Natural killer cell treated with Interleukin-12 subunit alpha and Interleukin-12 subunit beta and Interleukin-15 and Interleukin-18, amount 100 ng/mL, for 72 hours (primary cell): Measurements from ENCODE around the gene GOLM1. TPM values are rescaled to one million over a fixed set of nuclear protein-coding genes. Genes with fewer than 3 reads are reported as not detected.

Experiments
- ATAC-seq, 2 donors: fragments of 150-1000 bp; cut with Tn5 transposase in 1 of 2; sonication (Bioruptor Pico), chemical (Tn5 transposase) in 1 of 2; 2 replicates each; pipeline ENCODE4 v1.10.0; 2021
- DNase-seq: peaks from one replicate; pipeline ENCODE4 v3.0.0; 2022; ENCODE audit warnings: low spot score
- H3K27ac Mint-ChIP-seq, 2 donors: 1 replicate in 1 of 2; 2 replicates in 1 of 2; pipeline ENCODE4 v1.8.0; 2022; ENCODE audit warnings: mixed read lengths in 2 of 2, mild to moderate bottlenecking in 1 of 2, moderate library complexity in 1 of 2
- H3K27me3 Mint-ChIP-seq, 2 donors: 1 replicate in 1 of 2; 2 replicates in 1 of 2; pipeline ENCODE4 v1.8.0; 2022; ENCODE audit warnings: mixed read lengths in 2 of 2
- H3K36me3 Mint-ChIP-seq: one replicate; pipeline ENCODE4 v1.8.0; 2022; ENCODE audit warnings: mixed read lengths
- H3K4me1 Mint-ChIP-seq, 2 donors: 1 replicate in 1 of 2; 2 replicates in 1 of 2; pipeline ENCODE4 v1.8.0; 2022; ENCODE audit warnings: low read depth in 2 of 2, mixed read lengths in 2 of 2, mild to moderate bottlenecking in 1 of 2
- H3K4me3 Mint-ChIP-seq: one replicate; pipeline ENCODE4 v1.8.0; 2022; ENCODE audit warnings: mixed read lengths
- H3K9me3 Mint-ChIP-seq: 2 replicates; pipeline ENCODE4 v1.8.0; 2022; ENCODE audit warnings: mixed read lengths
- total RNA-seq, 2 donors: library from RNA; stranded (reverse); gene quantifications; one replicate each; pipeline ENCODE4 v1.2.3, GENCODE V29; 2022

Gene GOLM1
- total RNA-seq, 2 donors from 2014 or later = 3.6 to 20.5 TPM

GRCh38 chr9:86046071-86046636 is 53.2 kb downstream of the GOLM1 start:
- Mint-ChIP-seq H3K27ac (no peak overlapping the region), H3K4me3 (no peak overlapping the region), H3K4me1 (no peaks in the 10 kb centered on the region), H3K9me3 (no peaks in the 10 kb centered on the region), H3K27me3 (peaks cover 0 to 9% of the 10 kb centered on the region in 2 donors), H3K36me3 (no peaks in the 10 kb centered on the region)
- DNase-seq = no peak
- ATAC-seq = no peak

GRCh38 chr9:86045654-86046053 is 53.7 kb downstream of the GOLM1 start:
- ATAC-seq (no peak), DNase-seq (no peak)
- Mint-ChIP-seq H3K9me3 (no peaks in the 10 kb centered on the region), H3K36me3 (no peaks in the 10 kb centered on the region), H3K4me3 (no peak overlapping the region), H3K4me1 (no peaks in the 10 kb centered on the region), H3K27ac (no peak overlapping the region), H3K27me3 (peaks cover 0 to 4% of the 10 kb centered on the region in 2 donors)

GRCh38 chr9:86043999-86044398 is 55.4 kb downstream of the GOLM1 start:
- no peak overlapping the region for H3K27ac Mint-ChIP-seq
- H3K36me3 Mint-ChIP-seq = no peaks in the 10 kb centered on the region
- H3K4me3 Mint-ChIP-seq = no peak overlapping the region
- no peak for DNase-seq
- no peak for ATAC-seq
- no peaks in the 10 kb centered on the region for H3K27me3 Mint-ChIP-seq
- no peaks in the 10 kb centered on the region for H3K4me1 Mint-ChIP-seq
- H3K9me3 Mint-ChIP-seq = no peaks in the 10 kb centered on the region

- Mint-ChIP-seq H3K27ac (no peak overlapping the region), H3K4me3 (no peak overlapping the region), H3K4me1 (no peaks in the 10 kb centered on the region), H3K9me3 (no peaks in the 10 kb centered on the region), H3K36me3 (no peaks in the 10 kb centered on the region), H3K27me3 (no peaks in the 10 kb centered on the region)
- no peak for DNase-seq
- no peak for ATAC-seq
Observed at GRCh38 chr9:86043586-86043985, 55.8 kb downstream of the GOLM1 start.

GRCh38 chr9:86042199-86042978 is 57.0 kb downstream of the GOLM1 start:
- Mint-ChIP-seq H3K4me1 (no peaks in the 10 kb centered on the region), H3K9me3 (no peaks in the 10 kb centered on the region), H3K4me3 (no peak overlapping the region), H3K27me3 (no peaks in the 10 kb centered on the region), H3K36me3 (no peaks in the 10 kb centered on the region), H3K27ac (no peak overlapping the region)
- DNase-seq = no peak
- ATAC-seq = no peak

- ATAC-seq (peak in 1 of 2 donors; percentile 55), DNase-seq (no peak)
- Mint-ChIP-seq H3K27ac (no peak overlapping the region), H3K27me3 (no peaks in the 10 kb centered on the region), H3K4me1 (no peaks in the 10 kb centered on the region), H3K36me3 (no peaks in the 10 kb centered on the region), H3K4me3 (no peak overlapping the region), H3K9me3 (no peaks in the 10 kb centered on the region)
Observed at GRCh38 chr9:86041311-86041741, 58.0 kb downstream of the GOLM1 start.

GRCh38 chr9:86040861-86041155 is 58.5 kb downstream of the GOLM1 start:
- Mint-ChIP-seq H3K36me3 (no peaks in the 10 kb centered on the region), H3K27me3 (no peaks in the 10 kb centered on the region), H3K27ac (no peak overlapping the region), H3K4me1 (no peaks in the 10 kb centered on the region), H3K9me3 (no peaks in the 10 kb centered on the region), H3K4me3 (no peak overlapping the region)
- ATAC-seq (no peak), DNase-seq (no peak)

- Mint-ChIP-seq H3K36me3 (no peaks in the 10 kb centered on the region), H3K4me3 (no peak overlapping the region), H3K9me3 (no peaks in the 10 kb centered on the region), H3K27ac (no peak overlapping the region), H3K27me3 (no peaks in the 10 kb centered on the region), H3K4me1 (no peaks in the 10 kb centered on the region)
- ATAC-seq (no peak), DNase-seq (no peak)
Observed at GRCh38 chr9:86039991-86040860, 59.1 kb downstream of the GOLM1 start.

GRCh38 chr9:86036555-86036954 is 62.8 kb downstream of the GOLM1 start:
- no peak overlapping the region for H3K4me3 Mint-ChIP-seq
- no peaks in the 10 kb centered on the region for H3K9me3 Mint-ChIP-seq
- H3K36me3 Mint-ChIP-seq = no peaks in the 10 kb centered on the region
- DNase-seq = no peak
- H3K27ac Mint-ChIP-seq = no peak overlapping the region
- no peaks in the 10 kb centered on the region for H3K4me1 Mint-ChIP-seq
- H3K27me3 Mint-ChIP-seq = no peaks in the 10 kb centered on the region
- ATAC-seq = no peak

- no peaks in the 10 kb centered on the region for H3K36me3 Mint-ChIP-seq
- H3K4me1 Mint-ChIP-seq = no peaks in the 10 kb centered on the region
- no peaks in the 10 kb centered on the region for H3K9me3 Mint-ChIP-seq
- no peak overlapping the region for H3K4me3 Mint-ChIP-seq
- DNase-seq (no peak), ATAC-seq (no peak)
- no peak overlapping the region for H3K27ac Mint-ChIP-seq
- no peaks in the 10 kb centered on the region for H3K27me3 Mint-ChIP-seq
Observed at GRCh38 chr9:86035827-86036440, 63.4 kb downstream of the GOLM1 start.

- no peaks in the 10 kb centered on the region for H3K27me3 Mint-ChIP-seq
- H3K27ac Mint-ChIP-seq = no peak overlapping the region
- no peak for DNase-seq
- H3K4me1 Mint-ChIP-seq = no peaks in the 10 kb centered on the region
- ATAC-seq = no peak
- no peaks in the 10 kb centered on the region for H3K9me3 Mint-ChIP-seq
- H3K36me3 Mint-ChIP-seq = no peaks in the 10 kb centered on the region
- H3K4me3 Mint-ChIP-seq = no peak overlapping the region
Observed at GRCh38 chr9:86034863-86035734, 64.3 kb downstream of the GOLM1 start.

- Mint-ChIP-seq H3K27ac (peak overlapping the region in 1 of 2 donors; percentile 51), H3K4me3 (no peak overlapping the region)
- no peak for ATAC-seq
Observed at GRCh38 chr9:86027767-86028166, 71.6 kb downstream of the GOLM1 start.

GRCh38 chr9:86022687-86023266 is 76.6 kb downstream of the GOLM1 start:
- ATAC-seq (no peak), DNase-seq (no peak)
- H3K27ac Mint-ChIP-seq = peak overlapping the region in 1 of 2 donors; percentile 80
- no peak overlapping the region for H3K4me3 Mint-ChIP-seq
- peaks cover 24% of the 10 kb centered on the region for H3K36me3 Mint-ChIP-seq
- H3K27me3 Mint-ChIP-seq = no peaks in the 10 kb centered on the region
- peaks cover 4 to 12% of the 10 kb centered on the region in 2 donors for H3K4me1 Mint-ChIP-seq
- H3K9me3 Mint-ChIP-seq = no peaks in the 10 kb centered on the region

More at GRCh38 chr9:86027767-86028166, 71.6 kb downstream of the GOLM1 start:
- no peaks in the 10 kb centered on the region for H3K27me3 Mint-ChIP-seq
- H3K36me3 Mint-ChIP-seq = peaks cover 5% of the 10 kb centered on the region
- DNase-seq = no peak
- peaks cover 1 to 2% of the 10 kb centered on the region in 2 donors for H3K4me1 Mint-ChIP-seq
- H3K9me3 Mint-ChIP-seq = no peaks in the 10 kb centered on the region
